HepG2 (cell line): ENCODE data around the gene SRF. TPM values are rescaled to one million over a fixed set of nuclear protein-coding genes. Genes with fewer than 3 reads are reported as not detected.

Experiments
- ETV6 ChIP-seq: sonication (generic); formaldehyde crosslinking; conservative IDR thresholded peaks from 2 replicates; pipeline ENCODE4 v1.4.0; 2020; ENCODE audit warnings: missing genetic modification reagents
- FOXO1 ChIP-seq: sonication (generic); formaldehyde crosslinking; IDR thresholded peaks from 2 replicates; pipeline ENCODE4 v1.4.0; 2020; ENCODE audit warnings: missing genetic modification reagents
- GFI1 ChIP-seq: sonication (generic); formaldehyde crosslinking; IDR thresholded peaks from 2 replicates; pipeline ENCODE4 v1.5.0; 2020; ENCODE audit warnings: missing genetic modification reagents, mild to moderate bottlenecking, borderline replicate concordance
- GPN1 ChIP-seq: sonication (generic); formaldehyde crosslinking; IDR thresholded peaks from 2 replicates; pipeline ENCODE4 v1.5.1; 2020; ENCODE audit warnings: missing genetic modification reagents, borderline replicate concordance
- HDAC1 ChIP-seq: sonication (generic); formaldehyde crosslinking; IDR thresholded peaks from 2 replicates; pipeline ENCODE4 v1.5.1; 2020; ENCODE audit warnings: mild to moderate bottlenecking, missing genetic modification reagents
- KDM2A ChIP-seq: sonication (generic); formaldehyde crosslinking; IDR thresholded peaks from 2 replicates; pipeline ENCODE4 v1.4.0; 2020; ENCODE audit warnings: low read depth, missing genetic modification reagents, borderline replicate concordance
- KDM5B ChIP-seq: sonication (generic); formaldehyde crosslinking; IDR thresholded peaks from 2 replicates; pipeline ENCODE4 v1.4.0; 2020; ENCODE audit warnings: missing genetic modification reagents, mild to moderate bottlenecking, borderline replicate concordance
- POLR2AphosphoS5 ChIP-seq: IDR thresholded peaks from 2 replicates; pipeline ENCODE4 v1.6.1; 2012; ENCODE audit warnings: low read depth, low read length
- RAD51 ChIP-seq: fragments of 450-650 bp; IDR thresholded peaks from 2 replicates; pipeline ENCODE4 v1.6.1; 2016; ENCODE audit warnings: borderline replicate concordance
- RBFOX2 ChIP-seq: fragments of 200-400 bp; formaldehyde crosslinking; IDR thresholded peaks from 2 replicates; pipeline ENCODE4 v1.6.1; 2017; ENCODE audit warnings: low read depth, mild to moderate bottlenecking, low read length
- SP140L ChIP-seq: sonication (generic); formaldehyde crosslinking; IDR thresholded peaks from 2 replicates; pipeline ENCODE4 v1.4.0; 2020; ENCODE audit warnings: missing genetic modification reagents, borderline replicate concordance
- SP4 ChIP-seq: sonication (generic); formaldehyde crosslinking; IDR thresholded peaks from 2 replicates; pipeline ENCODE4 v1.8.1; 2023; ENCODE audit warnings: mild to moderate bottlenecking, missing genetic modification reagents
- SP5 ChIP-seq: IDR thresholded peaks from 2 replicates; pipeline ENCODE4 v1.6.1; 2016; ENCODE audit warnings: low read depth, borderline replicate concordance
- THYN1 ChIP-seq: sonication (generic); formaldehyde crosslinking; IDR thresholded peaks from 2 replicates; pipeline ENCODE4 v1.8.1; 2023; ENCODE audit warnings: low read depth, mild to moderate bottlenecking, moderate library complexity, missing genetic modification reagents, borderline replicate concordance
- TIGD3 ChIP-seq: sonication (generic); formaldehyde crosslinking; IDR thresholded peaks from 2 replicates; pipeline ENCODE4 v1.5.1; 2020; ENCODE audit warnings: mild to moderate bottlenecking, missing genetic modification reagents, borderline replicate concordance
- ZBTB20 ChIP-seq: sonication (generic); formaldehyde crosslinking; IDR thresholded peaks from 2 replicates; pipeline ENCODE4 v1.8.1; 2023; ENCODE audit warnings: missing genetic modification reagents, low read depth, mild to moderate bottlenecking, borderline replicate concordance
- ZC3H13 ChIP-seq: sonication (generic); formaldehyde crosslinking; IDR thresholded peaks from 2 replicates; pipeline ENCODE4 v1.8.1; 2023; ENCODE audit warnings: mild to moderate bottlenecking, missing genetic modification reagents, moderate library complexity
- ZFX ChIP-seq: sonication (generic); formaldehyde crosslinking; IDR thresholded peaks from 2 replicates; pipeline ENCODE4 v1.4.0; 2020; ENCODE audit warnings: mild to moderate bottlenecking, low read depth, missing genetic modification reagents, moderate library complexity
- ZKSCAN1 ChIP-seq: fragments of 150-350 bp; IDR thresholded peaks from 2 replicates; pipeline ENCODE4 v1.6.1; 2014; ENCODE audit warnings: low read length
- ZNF230 ChIP-seq: sonication (generic); formaldehyde crosslinking; IDR thresholded peaks from 2 replicates; pipeline ENCODE4 v1.4.0; 2020; ENCODE audit warnings: mild to moderate bottlenecking, missing genetic modification reagents
- ZNF253 ChIP-seq: sonication (generic); formaldehyde crosslinking; IDR thresholded peaks from 2 replicates; pipeline ENCODE4 v1.8.0; 2022; ENCODE audit warnings: mild to moderate bottlenecking, missing genetic modification reagents, borderline replicate concordance
- ZNF367 ChIP-seq: sonication (generic); formaldehyde crosslinking; IDR thresholded peaks from 2 replicates; pipeline ENCODE4 v1.4.0; 2020; ENCODE audit warnings: missing genetic modification reagents, borderline replicate concordance
- ZNF441 ChIP-seq: sonication (generic); formaldehyde crosslinking; IDR thresholded peaks from 2 replicates; pipeline ENCODE4 v1.7.0; 2021; ENCODE audit warnings: missing genetic modification reagents, borderline replicate concordance
- ZNF557 ChIP-seq: sonication (generic); formaldehyde crosslinking; IDR thresholded peaks from 2 replicates; pipeline ENCODE4 v1.4.0; 2020; ENCODE audit warnings: missing genetic modification reagents
- ZNF577 ChIP-seq: sonication (generic); formaldehyde crosslinking; IDR thresholded peaks from 2 replicates; pipeline ENCODE4 v1.4.0; 2020; ENCODE audit warnings: mild to moderate bottlenecking, low read depth, missing genetic modification reagents, borderline replicate concordance
- ZSCAN31 ChIP-seq: sonication (generic); formaldehyde crosslinking; IDR thresholded peaks from 2 replicates; pipeline ENCODE4 v1.5.0; 2020; ENCODE audit warnings: low read depth, mild to moderate bottlenecking, missing genetic modification reagents
- polyA plus RNA-seq, 8 experiments: library from polyadenylated mRNA; depleted of rRNA in 3 of 8; stranded (reverse) in 7 of 8; unstranded in 1 of 8; fragments of >200 nt; fragmentation: Illumina TruSeq in 4 of 8; extraction: Trizol in 4 of 8; gene quantifications; 2 replicates each; pipeline versions ENCODE4 v1.2.1 to v1.2.3, GENCODE V29; 2011 to 2016; ENCODE audit warnings: low read depth in 4 of 8, missing spikeins in 1 of 8, mixed read lengths in 1 of 8; ENCODE audit not compliant: insufficient read depth in 1 of 8
- total RNA-seq, 5 experiments: library from RNA; depleted of rRNA; stranded (reverse); fragments of >200 nt; fragmentation: Illumina TruSeq; extraction: Trizol; gene quantifications; 2 replicates each; pipeline ENCODE4 v1.2.3, GENCODE V29; 2016; ENCODE audit warnings: low read depth in 1 of 5
- TF ChIP-seq, protein P1 (sequence below): sonication (generic); formaldehyde crosslinking; IDR thresholded peaks from 2 replicates; pipeline ENCODE4 v1.4.0; 2020; ENCODE audit warnings: mild to moderate bottlenecking, missing genetic modification reagents
- TF ChIP-seq, protein P2 (sequence below): sonication (generic); formaldehyde crosslinking; IDR thresholded peaks from 2 replicates; pipeline ENCODE4 v1.8.0; 2022; ENCODE audit warnings: missing genetic modification reagents, mild to moderate bottlenecking, inconsistent platforms, borderline replicate concordance

Gene SRF
- total and polyA plus RNA-seq, 2 of the 13 experiments (the other 11 are each of a cell fraction or from before 2014, with no cell fraction given) = 25.5 to 44.1 TPM

GRCh38 chr6:43171707-43172103 is 636 bp downstream of the SRF start (continued):
- no peak for TF ChIP-seq TIGD3
- TF ChIP-seq ZC3H13 (CRISPR knock-in tag) = no peak
- TF ChIP-seq ZNF557 (CRISPR knock-in tag) = no peak
- no peak for TF ChIP-seq ZNF441
- TF ChIP-seq ZNF230 (CRISPR knock-in tag) = no peak
- TF ChIP-seq ZFX = peak; percentile 43
- TF ChIP-seq ZNF253 (CRISPR knock-in tag) = no peak
- 0 out of 2 replicates have a peak, but pooled peaks have one; percentile 4 for TF ChIP-seq HDAC1 (CRISPR knock-in tag)
- TF ChIP-seq FOXO1 (CRISPR knock-in tag) = no peak
- TF ChIP-seq, protein P1, sequence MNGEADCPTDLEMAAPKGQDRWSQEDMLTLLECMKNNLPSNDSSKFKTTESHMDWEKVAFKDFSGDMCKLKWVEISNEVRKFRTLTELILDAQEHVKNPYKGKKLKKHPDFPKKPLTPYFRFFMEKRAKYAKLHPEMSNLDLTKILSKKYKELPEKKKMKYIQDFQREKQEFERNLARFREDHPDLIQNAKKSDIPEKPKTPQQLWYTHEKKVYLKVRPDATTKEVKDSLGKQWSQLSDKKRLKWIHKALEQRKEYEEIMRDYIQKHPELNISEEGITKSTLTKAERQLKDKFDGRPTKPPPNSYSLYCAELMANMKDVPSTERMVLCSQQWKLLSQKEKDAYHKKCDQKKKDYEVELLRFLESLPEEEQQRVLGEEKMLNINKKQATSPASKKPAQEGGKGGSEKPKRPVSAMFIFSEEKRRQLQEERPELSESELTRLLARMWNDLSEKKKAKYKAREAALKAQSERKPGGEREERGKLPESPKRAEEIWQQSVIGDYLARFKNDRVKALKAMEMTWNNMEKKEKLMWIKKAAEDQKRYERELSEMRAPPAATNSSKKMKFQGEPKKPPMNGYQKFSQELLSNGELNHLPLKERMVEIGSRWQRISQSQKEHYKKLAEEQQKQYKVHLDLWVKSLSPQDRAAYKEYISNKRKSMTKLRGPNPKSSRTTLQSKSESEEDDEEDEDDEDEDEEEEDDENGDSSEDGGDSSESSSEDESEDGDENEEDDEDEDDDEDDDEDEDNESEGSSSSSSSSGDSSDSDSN (CRISPR knock-in tag) = peak; percentile 78; the same call in 1 of the 2 replicates
- TF ChIP-seq SP5 (CRISPR knock-in tag) = no peak
- no peak for TF ChIP-seq ZKSCAN1
- TF ChIP-seq RAD51 = no peak
- TF ChIP-seq ZNF367 (CRISPR knock-in tag) = no peak
- no peak for TF ChIP-seq GPN1 (CRISPR knock-in tag)
- TF ChIP-seq ZBTB20 (CRISPR knock-in tag) = no peak
- TF ChIP-seq SP4 (CRISPR knock-in tag) = no peak
- peak; percentile 63 for TF ChIP-seq RBFOX2
- TF ChIP-seq SP140L (CRISPR knock-in tag) = no peak
- TF ChIP-seq KDM2A (CRISPR knock-in tag) = 0 out of 2 replicates have a peak, but pooled peaks have one; percentile 15
- TF ChIP-seq ETV6 = no peak
- no peak for TF ChIP-seq THYN1 (CRISPR knock-in tag)
- 0 out of 2 replicates have a peak, but pooled peaks have one; percentile 9 for TF ChIP-seq KDM5B (CRISPR knock-in tag)
- TF ChIP-seq POLR2AphosphoS5 = no peak
- TF ChIP-seq ZNF577 (CRISPR knock-in tag) = no peak
- TF ChIP-seq GFI1 (CRISPR knock-in tag) = no peak
- TF ChIP-seq, protein P2, sequence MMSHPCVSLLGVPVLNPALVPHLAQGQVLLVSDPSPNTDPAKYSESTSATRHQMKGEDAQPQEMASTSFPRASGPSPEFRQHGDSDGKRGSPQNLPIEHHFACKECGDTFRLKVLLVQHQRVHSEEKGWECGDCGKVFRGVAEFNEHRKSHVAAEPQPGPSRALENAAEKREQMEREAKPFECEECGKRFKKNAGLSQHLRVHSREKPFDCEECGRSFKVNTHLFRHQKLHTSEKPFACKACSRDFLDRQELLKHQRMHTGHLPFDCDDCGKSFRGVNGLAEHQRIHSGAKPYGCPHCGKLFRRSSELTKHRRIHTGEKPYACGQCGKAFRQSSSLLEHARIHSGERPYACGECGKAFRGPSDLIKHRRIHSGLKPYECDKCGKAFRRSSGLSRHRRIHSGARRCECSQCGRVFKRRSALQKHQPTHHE (CRISPR knock-in tag) = 0 out of 2 replicates have a peak, but pooled peaks have one; percentile 7
- TF ChIP-seq ZSCAN31 (CRISPR knock-in tag) = peak; percentile 29; the same call in 1 of the 2 replicates
